Forelimb muscle (tissue), 1 donor: ENCODE data around the gene POU2AF2. TPM values are rescaled to one million over a fixed set of nuclear protein-coding genes. Genes with fewer than 3 reads are reported as not detected.
"Not testable (repeated sequence)": the region's sequence is repeated elsewhere in the genome, so short reads cannot be mapped to it uniquely, and the experiment has no call there.

Experiments
- DNase-seq: peaks from one replicate; pipeline ENCODE4 v3.0.0-alpha.2; 2013; ENCODE audit warnings: low read depth
- polyA plus RNA-seq: library from polyadenylated mRNA; unstranded; fragments of 120-200 nt; gene quantifications from one replicate; pipeline ENCODE4 v1.2.1, GENCODE V29; 2013; ENCODE audit not compliant: insufficient read length

The POU2AF2 gene
- polyA plus RNA-seq, 1 donor, result not detected

DNA sequence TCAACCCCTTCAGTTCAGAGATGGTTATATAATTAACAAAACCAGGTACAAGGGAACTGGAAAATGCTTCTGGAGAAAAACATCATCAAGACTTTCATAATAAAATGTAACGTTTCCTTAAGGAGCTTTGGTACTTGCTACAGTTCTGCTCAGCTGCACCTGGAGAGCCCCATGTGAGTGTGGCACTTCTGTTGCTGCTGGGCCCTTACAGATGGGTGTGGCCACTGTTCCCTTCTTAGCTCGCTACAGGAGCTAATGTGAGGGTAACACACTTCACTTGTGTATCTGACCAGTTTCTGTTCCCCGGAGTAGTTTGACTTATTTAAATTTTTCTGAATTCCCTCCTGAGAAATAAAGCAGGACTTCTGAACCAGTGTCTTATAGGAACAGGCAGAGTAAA lies 56.8 kb downstream of the POU2AF2 start:
- no peak for DNase-seq

DNA sequence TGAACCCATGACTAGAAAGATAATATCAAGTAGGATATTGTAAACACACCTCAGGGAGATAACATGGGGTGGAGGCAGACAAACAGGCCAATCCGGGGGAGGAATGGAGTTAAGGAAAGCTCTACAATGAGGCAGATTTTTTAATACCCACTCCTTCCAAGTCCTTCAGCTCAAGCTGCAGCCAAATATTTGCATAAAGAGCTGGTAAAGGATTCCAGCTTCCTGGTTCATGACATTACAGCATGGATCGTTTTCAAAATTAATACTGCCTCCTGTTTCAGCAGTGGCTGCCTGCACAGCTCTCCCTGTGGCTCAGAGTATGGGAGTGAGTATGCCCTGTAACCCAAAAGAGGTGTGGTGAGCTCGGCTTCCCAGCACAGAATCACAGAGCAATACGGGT lies 57.9 kb downstream of the POU2AF2 start:
- DNase-seq, result no peak

DNA sequence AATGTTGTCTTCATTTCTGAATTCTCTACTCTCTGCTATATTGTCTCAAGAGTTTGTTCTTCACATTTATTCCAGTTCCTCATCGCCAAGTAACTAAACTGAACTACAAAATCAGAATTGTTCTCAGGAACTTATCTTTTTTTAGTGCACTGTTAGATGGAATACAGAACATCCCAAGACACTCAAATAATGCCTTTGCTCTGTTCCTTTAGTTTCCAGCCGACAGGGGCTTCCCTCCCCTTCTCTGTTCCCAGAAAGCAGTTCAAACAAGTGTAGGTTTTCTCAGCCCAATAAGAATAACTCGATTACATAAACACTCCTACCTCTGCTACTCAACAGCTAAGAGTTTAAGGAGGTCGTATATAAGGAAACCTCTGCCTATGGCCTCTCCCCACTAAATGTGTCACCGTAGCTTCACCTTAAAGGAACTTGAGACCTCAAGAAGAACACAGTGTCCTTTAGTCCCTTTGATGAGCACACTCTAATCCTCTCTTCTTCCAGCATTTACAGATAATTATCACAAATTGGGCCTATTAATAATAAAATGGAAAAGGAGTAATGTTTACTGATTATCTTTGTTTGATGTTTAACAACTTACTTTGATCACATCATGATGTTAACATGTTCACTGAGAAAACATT lies 59.8 kb downstream of the POU2AF2 start:
- no peak for DNase-seq

DNA sequence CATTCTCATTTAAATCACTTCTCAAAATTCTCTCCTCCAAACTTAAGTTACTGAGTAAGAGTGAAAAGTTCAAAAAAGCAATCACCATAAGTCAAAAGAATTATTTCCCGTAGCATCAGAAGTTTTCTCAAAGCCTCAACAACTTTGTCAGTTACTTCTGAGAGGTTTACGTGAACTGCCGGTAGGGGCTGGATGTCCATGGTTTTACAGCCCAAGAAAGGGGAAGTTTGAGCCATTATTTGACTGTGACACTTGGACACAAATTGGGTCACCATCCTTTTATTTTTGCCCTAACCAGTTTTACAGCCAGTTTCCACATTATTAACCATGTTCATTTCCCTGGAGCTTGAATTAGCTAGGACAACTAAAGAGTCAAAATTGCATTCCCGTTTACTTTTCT lies 60.4 kb downstream of the POU2AF2 start:
- no peak for DNase-seq

DNA sequence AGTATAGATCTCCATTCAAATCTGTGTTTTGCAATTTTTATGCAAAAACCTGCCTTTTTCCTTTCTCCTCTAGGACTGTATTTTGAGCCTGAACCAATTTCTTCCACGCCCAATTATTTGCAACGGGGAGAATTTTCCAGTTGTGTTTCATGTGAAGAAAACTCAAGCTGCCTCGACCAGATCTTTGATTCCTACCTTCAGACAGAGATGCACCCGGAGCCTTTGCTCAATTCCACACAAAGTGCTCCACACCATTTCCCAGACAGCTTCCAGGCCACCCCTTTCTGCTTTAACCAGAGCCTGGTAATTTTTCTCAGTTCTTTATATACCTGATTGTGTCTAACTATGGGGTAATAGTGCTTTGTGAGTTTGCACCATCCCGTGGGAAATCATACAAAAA lies 60.8 kb downstream of the POU2AF2 start:
- no peak for DNase-seq

DNA sequence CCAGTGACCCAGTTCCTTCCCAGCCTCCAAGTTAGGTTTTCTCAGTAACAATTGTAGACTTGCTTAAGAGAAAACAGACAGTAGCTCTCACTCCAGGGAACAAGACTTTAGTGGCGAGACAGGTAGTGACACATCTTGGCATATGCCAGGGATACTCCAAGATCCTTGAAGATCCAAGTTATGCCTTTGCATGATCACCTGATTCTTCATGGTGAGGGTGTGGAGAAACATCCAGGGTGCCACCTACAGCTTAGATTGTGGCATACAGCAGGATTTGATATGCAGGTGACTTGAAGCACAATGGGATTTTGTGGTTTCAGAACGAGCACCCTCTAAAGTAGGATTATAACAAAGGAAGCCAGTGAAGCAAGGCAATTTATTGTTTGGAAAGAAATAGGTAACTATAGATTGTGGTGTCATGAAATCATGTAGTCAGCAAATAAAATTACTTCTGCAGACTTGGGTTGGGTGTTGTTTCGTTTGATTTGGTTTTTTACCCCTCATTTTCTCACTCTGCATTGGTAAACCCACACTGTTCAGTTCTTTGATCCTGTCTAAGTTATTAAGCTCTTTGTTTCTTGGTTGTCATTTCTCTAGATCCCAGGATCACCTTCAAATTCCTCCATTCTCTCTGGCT lies 62.1 kb downstream of the POU2AF2 start:
- DNase-seq, result no peak

DNA sequence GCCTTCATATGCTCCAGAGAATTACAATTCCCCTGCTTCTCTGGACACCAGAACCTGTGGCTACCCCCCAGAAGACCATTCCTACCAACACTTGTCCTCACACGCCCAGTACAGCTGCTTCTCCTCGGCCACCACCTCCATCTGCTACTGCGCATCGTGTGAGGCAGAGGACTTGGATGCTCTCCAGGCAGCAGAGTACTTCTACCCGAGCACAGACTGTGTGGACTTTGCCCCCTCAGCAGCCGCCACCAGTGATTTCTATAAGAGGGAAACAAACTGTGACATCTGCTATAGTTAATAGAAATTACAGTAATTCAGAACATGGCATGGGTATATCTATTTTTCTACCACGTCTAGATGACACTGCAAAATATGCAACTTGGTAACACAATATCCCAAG lies 62.6 kb downstream of the POU2AF2 start:
- no peak for DNase-seq

DNA sequence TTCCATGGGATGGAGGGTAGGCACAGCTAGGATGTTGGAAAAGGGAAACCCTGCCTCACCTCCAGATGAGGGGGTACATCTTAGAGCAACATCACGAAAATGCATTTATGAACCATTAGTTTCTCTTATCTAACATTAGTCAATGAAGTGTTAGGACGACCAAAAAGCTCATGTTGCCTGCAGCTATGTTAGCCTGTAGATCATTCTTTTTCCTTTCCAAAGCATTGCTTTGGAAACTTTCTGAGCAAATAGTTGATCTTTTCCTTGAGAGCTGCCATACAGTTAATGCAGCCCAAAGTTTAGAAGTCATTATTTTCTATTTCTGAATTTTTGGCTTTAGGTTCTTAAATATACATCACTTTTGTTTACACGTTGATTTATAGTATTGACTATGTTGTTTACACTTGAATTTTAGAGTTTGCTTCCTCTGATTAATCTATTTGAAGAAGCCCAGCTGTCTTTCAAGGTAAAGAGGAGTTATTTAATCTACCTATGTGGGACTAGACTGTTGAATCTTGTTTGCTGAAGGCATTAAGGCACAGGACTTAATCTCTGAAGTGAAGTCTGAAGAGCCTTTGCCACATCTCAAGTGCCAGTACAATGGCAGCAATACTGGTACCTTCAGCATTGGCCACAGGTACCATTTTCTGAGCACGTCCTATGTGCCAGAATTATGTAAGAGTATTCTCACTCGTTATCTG lies 63.8 kb downstream of the POU2AF2 start:
- no peak for DNase-seq

DNA sequence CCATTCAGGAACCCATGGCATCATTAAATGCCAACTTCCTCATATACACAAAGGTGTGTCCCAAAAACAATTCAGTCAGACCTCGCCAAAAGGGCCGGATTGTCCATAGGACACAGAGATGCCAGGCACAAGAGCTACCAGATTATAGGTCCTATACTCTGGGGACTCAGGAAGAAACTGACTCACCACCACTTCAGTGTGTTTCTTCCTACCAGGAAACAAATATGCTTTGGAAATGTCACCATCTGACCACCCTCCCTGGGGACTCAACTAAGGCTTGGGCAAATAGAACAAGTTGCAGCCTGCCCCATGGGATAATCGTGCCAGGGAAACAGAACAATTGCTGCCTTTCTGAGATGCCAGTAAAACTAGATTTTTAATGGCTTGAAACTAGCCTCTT lies 64.6 kb downstream of the POU2AF2 start:
- no peak for DNase-seq

DNA sequence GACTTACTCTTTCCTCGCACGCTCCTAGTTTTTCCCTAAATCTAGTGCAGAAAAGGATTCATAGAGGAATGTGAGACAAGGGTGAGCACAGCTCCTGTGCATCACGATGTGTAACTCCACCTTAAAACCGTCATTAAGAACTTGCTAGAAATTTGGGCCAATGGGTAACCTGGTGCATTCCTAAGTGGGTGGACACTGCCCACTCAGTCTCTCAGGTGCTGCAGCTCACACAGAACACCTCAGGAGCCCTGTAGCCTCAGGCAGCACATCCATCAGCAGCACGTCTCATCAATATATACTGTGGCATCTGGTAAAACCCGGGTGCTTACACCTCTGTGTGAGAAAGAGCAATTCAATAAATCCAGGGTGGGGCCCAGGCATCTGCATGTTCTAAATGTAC lies 65.2 kb downstream of the POU2AF2 start:
- no peak for DNase-seq

DNA sequence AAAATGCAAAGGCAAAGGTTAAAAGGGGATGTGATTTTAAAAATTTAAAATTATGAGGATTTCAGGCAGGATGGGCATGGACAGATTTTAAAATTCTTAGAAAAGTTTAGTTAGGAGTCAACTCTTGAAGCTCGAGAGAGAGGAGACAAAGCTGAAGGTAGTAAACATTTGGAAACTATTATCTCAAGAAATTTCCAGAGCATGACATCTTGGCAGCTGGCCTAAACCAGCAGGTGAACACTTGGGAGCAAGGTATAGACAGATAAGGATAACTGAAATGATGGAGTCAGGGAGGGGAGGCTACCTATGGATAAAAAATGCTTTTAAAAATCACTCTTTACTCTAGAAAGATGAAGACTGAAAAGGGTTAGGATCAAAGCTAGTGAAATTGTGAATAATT lies 66.6 kb downstream of the POU2AF2 start:
- no peak for DNase-seq

DNA sequence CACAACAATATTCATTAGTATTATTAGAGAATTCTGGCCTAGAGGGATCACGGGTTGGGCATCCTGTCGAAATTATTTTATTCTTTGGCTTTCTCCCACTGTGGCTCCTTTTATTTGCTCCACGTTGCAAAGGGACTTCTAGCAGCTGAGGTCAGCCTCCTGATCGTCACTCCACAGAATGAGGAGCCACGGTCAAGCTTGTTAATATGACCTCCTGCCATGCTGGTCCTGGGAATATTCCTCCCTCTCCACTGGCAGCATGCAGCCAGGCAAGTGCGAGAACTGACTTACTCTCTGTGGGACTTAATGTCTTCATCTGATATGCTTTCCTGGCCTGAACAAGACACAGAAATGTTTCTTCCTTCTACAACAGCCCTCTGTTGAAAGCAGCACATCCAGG lies 73.8 kb downstream of the POU2AF2 start:
- no peak for DNase-seq

DNA sequence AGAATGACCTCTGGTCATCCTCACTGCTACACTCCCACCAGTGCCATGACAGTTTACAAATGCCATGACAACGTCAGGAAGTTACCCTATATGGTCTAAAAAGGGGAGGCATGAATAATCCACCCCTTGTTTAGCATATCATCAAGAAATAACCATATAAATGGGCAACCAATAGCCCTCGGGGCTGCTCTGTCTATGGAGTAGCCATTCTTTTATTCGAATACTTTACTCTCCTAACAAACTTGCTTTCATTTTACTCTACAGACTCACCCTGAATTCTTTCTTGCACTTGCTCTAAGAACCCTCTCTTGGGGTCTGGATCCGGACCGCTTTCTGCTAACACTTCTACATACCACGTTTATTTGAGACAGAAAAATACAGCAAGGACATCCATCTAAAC lies 74.7 kb downstream of the POU2AF2 start:
- DNase-seq, result not testable (repeated sequence)

DNA sequence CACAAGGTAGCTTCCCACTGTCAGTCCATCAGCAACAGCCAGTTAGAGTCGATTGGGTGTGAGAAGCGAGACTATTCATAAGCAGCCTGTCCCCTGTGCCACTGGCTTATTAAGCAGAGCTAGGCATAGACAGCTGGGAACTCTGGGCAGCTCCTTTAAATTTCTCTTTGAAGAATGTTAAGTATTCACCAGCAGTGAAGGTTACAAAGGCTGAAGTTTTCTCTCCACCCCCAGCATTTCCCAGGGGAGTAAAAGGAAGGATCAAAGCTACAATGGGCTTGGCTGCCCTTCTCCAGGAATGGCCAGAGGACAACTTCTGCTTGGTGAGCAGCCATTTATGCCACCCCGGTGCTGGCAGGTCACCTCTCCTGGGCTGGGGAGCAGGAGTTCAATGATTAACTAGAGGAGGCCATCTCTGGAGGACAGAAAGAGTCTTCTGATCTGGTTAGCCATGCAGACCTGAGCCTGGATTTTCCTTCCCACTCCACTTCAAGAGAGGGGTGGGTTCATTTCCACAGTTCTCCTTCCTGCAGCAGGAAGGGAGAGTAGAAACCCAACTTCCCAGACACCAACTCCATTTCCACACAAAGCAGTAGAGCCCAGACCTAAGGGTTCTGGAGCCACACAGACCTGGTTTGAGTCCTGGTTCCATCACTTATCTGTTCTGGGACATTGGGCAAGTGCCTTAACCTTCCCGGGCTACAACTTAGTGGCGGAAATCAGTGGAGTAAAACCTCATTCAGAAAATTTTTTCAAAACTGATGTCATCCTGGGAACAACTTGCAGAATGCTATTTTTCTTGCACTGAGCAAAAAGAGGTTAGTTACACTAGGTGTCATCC lies 75.4 kb downstream of the POU2AF2 start:
- DNase-seq, result no peak

DNA sequence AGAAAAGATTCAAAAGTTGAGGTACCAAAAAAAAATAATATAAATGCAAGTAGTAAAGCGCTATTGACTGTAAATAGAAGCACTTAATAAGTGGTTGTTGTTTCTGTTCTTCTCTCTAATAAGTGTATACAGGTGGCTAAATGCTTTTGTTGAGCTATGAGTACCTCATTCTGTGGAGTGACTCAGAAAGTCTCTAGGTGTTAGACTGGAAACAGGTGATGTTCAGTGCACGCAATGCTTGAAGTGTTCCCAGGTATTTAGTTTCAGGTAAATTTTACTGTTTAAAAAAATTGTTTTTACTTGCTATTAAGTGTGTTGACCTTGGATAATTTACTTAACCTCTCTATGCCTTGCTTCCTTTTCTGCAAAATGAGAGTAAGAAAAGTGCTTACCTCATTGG lies 77.0 kb downstream of the POU2AF2 start:
- no peak for DNase-seq

DNA sequence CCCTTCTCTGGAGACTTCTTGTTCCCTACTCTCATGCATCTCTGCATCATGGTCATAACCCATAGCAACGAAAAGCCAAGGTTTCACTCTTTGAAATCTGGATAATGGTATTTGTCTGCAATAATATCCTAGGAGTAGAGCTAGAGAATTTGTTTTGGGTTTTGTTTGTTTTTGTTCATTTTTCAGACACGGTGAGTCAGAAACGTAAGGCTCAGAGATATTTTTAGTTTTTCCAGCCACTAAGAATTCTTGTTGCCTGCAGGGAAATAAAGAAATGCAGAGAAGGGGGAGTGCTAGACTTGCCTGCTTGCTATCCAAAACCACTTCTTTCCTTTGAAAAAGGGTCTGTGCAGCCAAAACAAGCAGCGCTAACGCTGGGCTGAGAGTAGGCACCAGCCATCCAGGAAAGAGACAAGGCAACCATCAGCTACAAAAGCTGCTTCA lies 78.8 kb downstream of the POU2AF2 start:
- no peak for DNase-seq

DNA sequence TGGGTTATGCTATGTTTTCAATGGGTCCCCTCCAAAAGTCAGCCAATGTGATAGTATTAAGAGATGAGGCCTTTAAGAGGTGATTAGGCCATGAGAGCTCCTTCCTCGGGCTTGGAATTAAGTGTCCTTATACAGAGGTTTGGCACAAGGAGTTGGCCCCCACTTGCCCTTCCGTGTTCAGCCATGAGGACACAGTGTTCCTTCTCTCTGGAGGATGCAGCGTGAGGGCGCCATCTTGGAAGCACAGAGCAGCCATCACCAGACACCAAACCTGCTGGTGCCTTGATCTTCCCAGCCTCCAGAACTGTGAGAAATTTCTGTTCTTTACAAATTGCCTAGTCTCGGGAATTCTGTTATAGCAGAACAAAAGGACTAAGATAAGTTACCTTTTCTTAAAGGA lies 79.7 kb downstream of the POU2AF2 start:
- DNase-seq, result no peak

DNA sequence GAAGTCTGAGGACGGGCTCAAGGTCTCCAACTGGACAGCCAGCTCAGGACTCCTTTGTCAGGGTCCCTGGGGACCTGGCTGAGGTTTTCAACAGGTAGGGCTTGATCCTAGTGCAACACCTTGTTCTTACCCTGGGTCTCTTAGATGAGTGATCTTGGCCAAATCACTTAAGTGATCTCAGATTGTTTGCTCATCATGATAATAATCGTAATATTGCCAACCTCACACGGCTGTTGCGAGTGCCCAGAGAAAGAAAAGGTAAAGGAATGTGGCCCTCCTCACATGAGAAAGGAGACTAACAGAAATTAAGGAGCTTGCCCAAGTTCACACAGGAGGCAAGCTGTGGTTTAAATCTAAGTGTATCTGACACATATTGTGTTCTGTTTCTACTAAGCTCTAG lies 81.3 kb downstream of the POU2AF2 start:
- no peak for DNase-seq

DNA sequence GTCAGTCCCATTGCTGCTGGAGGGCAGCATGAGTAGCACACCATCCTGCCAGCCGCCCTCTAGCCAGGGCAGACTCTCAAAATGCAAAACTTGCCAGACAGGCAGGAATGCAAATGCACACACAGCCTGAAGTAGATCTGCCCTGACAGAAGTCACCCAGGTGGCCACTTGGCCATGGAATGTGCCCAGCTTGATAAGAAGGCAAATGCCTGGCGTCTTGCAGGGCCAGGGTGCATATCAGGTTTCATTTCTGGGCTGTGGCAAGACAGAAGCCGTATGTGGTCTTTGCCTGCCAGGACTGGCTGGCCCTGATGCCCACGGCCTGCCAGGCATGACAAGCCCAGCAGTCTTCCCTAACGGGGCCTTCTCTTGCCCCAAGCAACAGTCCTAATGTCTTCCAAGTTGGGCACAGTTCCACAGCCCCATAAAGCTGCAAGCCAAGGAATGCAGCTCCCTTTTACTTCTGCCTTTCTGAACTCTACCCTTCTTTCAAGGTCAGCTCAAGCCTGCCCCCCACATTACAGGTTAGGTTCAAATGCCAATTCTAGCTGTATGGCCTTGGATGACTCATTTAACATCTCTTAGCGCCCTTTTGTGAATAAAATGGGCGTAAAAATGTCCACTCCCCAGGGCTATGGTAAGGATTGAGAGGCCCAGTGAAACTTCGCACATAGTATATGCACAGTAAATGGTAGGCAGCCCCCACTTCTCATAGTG lies 82.5 kb downstream of the POU2AF2 start:
- no peak for DNase-seq

DNA sequence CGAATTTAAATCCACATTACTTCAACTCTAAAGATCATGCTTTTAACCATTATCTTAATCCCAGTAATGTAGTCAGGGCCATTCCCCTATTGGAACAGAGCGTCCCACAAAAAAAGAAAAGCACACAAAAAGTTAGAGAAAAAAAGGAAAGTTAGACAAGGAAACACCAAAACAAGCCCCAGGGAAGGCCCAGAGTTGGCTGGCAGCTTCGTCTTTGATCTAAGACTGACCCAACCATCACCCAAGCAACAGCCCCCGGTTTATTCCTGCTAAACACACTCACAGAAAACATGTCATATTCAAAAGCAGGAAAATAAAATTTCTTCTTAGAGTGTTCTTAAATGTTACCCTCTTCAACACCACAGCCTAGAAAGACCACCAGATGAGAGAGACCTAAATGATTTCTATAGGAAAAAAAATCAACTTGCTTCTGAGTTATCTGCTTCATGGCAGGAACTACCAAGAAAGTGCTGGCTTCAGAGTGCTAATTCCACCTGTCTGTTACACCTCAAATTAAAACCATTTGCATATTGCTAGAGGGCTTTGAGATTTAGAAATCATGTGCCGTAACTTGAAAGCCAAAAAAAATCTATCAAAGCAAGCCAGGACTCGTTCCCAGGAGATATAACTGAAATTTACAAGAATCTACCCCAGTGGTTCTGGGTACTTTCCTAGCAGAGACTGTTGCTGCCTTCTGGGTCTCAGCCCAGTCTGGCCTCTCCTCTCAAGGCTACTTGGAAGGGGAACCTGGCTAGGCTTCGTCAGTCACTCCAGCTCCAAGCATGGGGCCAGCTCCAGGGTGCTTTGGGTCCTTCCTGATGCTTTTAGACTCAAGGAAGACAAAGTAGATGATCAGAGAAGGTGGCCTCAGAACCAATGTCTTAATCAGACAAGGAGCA lies 84.0 kb downstream of the POU2AF2 start:
- DNase-seq, result no peak
